Left ventricle myocardium inferior (tissue), 1 donor: ENCODE measurements around the gene SMARCAD1. TPM values are rescaled to one million over a fixed set of nuclear protein-coding genes. Genes with fewer than 3 reads are reported as not detected.
A peak's percentile ranks its signal among the peaks of the same experiment; 100 is the strongest.

ENCODE experiments used
- DNase-seq: peaks from one replicate; pipeline ENCODE4 v3.0.0-alpha.2; 2020
- H3K27ac ChIP-seq: fragments of 200-600 bp; replicated peaks from 2 replicates; pipeline ENCODE4 v1.8.0; 2021
- H3K27me3 ChIP-seq: fragments of 200-600 bp; 2 replicates; pipeline ENCODE4 v1.8.0; 2021; ENCODE audit warnings: low read depth
- H3K36me3 ChIP-seq: fragments of 200-600 bp; 2 replicates; pipeline ENCODE4 v1.8.0; 2021
- H3K4me1 ChIP-seq: fragments of 200-600 bp; 2 replicates; pipeline ENCODE4 v1.8.0; 2021
- H3K4me3 ChIP-seq: fragments of 200-600 bp; 2 replicates; pipeline ENCODE4 v1.8.0; 2021; ENCODE audit warnings: mild to moderate bottlenecking, moderate library complexity
- H3K9me3 ChIP-seq: fragments of 200-600 bp; replicated peaks from 2 replicates; pipeline ENCODE4 v1.8.0; 2021
- intact Hi-C: fragments of 100-400 bp; cut with micrococcal nuclease; formaldehyde crosslinking; loops from one replicate; pipeline ENCODE4 v1.11.0; 2022
- total RNA-seq: library from RNA; stranded (reverse); fragmentation: NEBNext Ultra II Directional; extraction: Animal tissue kit (Norgen Biotek cat#: 25700); gene quantifications from one replicate; pipeline ENCODE4 v1.2.1, GENCODE V29; 2021
- TF ChIP-seq, protein P1 (sequence below): fragments of 200-600 bp; IDR thresholded peaks from 2 replicates; pipeline ENCODE4 v1.8.0; 2021; ENCODE audit warnings: antibody characterized with exemption, mild to moderate bottlenecking, borderline replicate concordance
- donor health status: DM: no; HTN: yes; CAD: no; lungs with severe emphysema.

Gene SMARCAD1
- total RNA-seq, 1 donor from 2014 or later, result 9.5 TPM

DNA sequence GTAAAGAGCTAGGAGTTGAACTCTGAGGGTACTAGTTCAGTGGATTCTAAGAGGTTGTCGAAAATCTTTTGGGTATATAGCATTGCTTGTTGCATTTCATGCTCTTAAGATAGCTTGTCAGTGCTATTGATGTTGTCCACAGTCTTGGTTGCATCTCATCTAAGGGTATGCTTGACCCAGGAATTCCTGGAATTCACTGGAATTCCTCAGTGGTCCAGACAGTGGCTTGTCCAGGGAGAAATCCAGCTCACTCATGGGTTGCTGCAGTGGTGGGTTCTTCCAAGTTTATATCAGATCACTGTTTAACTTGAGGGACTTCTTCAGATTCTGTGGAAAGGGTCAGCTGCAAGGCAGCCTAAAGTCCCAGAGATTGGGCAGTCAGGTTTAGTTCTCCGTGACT, 29.8 kb upstream of the SMARCAD1 start:
- Histone ChIP-seq H3K4me1 (no peaks in the 10 kb centered on the region), H3K27ac (no peak overlapping the region), H3K27me3 (no peaks in the 10 kb centered on the region), H3K9me3 (no peaks in the 10 kb centered on the region), H3K4me3 (no peak overlapping the region), H3K36me3 (no peaks in the 10 kb centered on the region)
- TF ChIP-seq, protein P1, sequence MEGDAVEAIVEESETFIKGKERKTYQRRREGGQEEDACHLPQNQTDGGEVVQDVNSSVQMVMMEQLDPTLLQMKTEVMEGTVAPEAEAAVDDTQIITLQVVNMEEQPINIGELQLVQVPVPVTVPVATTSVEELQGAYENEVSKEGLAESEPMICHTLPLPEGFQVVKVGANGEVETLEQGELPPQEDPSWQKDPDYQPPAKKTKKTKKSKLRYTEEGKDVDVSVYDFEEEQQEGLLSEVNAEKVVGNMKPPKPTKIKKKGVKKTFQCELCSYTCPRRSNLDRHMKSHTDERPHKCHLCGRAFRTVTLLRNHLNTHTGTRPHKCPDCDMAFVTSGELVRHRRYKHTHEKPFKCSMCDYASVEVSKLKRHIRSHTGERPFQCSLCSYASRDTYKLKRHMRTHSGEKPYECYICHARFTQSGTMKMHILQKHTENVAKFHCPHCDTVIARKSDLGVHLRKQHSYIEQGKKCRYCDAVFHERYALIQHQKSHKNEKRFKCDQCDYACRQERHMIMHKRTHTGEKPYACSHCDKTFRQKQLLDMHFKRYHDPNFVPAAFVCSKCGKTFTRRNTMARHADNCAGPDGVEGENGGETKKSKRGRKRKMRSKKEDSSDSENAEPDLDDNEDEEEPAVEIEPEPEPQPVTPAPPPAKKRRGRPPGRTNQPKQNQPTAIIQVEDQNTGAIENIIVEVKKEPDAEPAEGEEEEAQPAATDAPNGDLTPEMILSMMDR, result no peak
- no peak for DNase-seq
- intact Hi-C loops, result no loop called here

DNA sequence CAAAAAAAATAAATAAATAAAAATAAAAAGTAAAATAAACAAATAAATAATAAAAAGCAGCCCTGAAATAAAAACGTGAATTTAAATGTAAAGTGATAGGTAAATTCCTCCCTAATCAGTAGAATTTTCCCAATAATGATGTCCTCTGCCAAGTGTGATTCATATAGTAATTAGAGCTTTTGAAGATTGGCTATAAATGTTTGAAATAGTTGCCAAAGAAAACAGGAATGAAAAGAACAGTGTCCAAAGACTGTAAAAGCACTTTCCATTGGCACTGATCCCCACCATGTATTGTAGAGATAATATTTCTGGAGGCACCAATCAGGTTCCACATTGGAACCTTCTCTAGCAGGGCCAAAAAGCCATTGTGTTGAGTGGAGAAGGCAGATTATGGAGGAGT, 25.9 kb upstream of the SMARCAD1 start:
- no peak overlapping the region for H3K27ac ChIP-seq
- no peak for DNase-seq
- no peaks in the 10 kb centered on the region for H3K4me1 ChIP-seq
- peaks cover 4% of the 10 kb centered on the region for H3K27me3 ChIP-seq
- H3K9me3 ChIP-seq, result no peaks in the 10 kb centered on the region
- TF ChIP-seq, protein P1, result no peak
- intact Hi-C loops, result no loop called here
- H3K36me3 ChIP-seq, result no peaks in the 10 kb centered on the region
- no peak overlapping the region for H3K4me3 ChIP-seq

DNA sequence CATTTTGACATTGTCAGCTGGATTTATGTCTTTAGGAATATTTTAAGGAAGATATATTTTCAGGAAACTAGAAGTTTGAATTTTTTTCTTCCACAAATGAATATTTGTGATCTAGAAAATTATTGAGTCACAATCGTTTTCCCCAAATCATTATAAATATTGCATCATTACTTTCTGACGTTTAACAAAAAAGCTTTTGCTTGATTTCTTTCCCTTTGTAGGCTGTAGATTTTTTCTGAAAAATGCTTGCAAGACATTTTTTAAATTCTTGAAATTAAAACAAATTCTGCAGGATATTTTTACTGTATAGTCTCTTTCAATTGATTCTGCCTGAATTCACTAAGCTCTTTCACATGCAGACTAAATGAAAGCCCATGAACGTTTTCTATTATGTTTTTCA, 4.9 kb upstream of the SMARCAD1 start:
- DNase-seq, result no peak
- Histone ChIP-seq H3K36me3 (no peaks in the 10 kb centered on the region), H3K4me1 (peaks cover 8% of the 10 kb centered on the region), H3K27ac (no peak overlapping the region), H3K4me3 (no peak overlapping the region), H3K27me3 (no peaks in the 10 kb centered on the region), H3K9me3 (peaks cover 27% of the 10 kb centered on the region)
- intact Hi-C loops, result no loop called here
- TF ChIP-seq, protein P1, result no peak

DNA sequence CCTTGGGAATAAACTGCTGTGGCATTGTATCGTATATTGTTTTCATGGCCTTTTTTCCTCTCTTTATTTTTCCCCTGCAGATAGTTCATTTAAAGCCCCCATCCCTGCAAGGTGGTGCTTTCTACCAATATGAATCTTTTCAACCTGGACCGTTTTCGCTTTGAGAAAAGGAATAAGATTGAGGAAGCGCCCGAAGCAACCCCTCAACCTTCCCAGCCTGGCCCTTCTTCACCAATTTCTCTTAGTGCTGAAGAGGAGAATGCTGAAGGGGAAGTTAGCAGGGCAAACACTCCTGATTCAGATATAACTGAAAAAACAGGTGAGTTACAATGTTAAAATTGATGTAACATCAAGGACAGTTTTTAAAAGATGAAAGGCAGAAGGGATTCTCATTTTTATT, 601 bp downstream of the SMARCAD1 start:
- peaks cover 36% of the 10 kb centered on the region for H3K36me3 ChIP-seq
- peaks cover 43% of the 10 kb centered on the region for H3K4me1 ChIP-seq
- DNase-seq, result no peak
- H3K27me3 ChIP-seq, result no peaks in the 10 kb centered on the region
- intact Hi-C loops, result no loop called here
- peak overlapping the region; percentile 78 for H3K4me3 ChIP-seq
- H3K27ac ChIP-seq, result peak overlapping the region; percentile 88
- H3K9me3 ChIP-seq, result no peaks in the 10 kb centered on the region
- TF ChIP-seq, protein P1, result no peak

DNA sequence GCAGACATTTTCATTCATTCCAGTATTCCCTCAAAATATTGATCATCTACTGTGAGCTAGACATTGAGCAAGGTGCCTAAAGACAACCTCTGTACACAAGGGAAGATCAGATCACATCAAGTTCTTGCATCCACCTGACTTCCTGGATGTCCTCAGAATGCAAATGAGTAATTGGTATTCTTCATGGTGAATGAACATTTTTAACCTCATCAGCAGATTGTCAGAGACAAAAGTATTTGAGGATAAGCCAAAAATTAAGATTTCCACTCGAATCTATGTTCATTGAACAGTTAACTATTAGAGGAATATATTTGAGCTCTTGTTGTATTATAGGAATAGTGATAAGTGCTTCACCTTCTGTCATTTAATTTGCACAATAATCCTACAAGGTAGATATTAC, 1.3 kb downstream of the SMARCAD1 start:
- Histone ChIP-seq H3K4me3 (peak overlapping the region; percentile 78), H3K36me3 (peaks cover 43% of the 10 kb centered on the region), H3K4me1 (peaks cover 43% of the 10 kb centered on the region), H3K27me3 (no peaks in the 10 kb centered on the region), H3K27ac (no peak overlapping the region), H3K9me3 (no peaks in the 10 kb centered on the region)
- TF ChIP-seq, protein P1, result no peak
- no peak for DNase-seq
- intact Hi-C loops, result no loop called here

DNA sequence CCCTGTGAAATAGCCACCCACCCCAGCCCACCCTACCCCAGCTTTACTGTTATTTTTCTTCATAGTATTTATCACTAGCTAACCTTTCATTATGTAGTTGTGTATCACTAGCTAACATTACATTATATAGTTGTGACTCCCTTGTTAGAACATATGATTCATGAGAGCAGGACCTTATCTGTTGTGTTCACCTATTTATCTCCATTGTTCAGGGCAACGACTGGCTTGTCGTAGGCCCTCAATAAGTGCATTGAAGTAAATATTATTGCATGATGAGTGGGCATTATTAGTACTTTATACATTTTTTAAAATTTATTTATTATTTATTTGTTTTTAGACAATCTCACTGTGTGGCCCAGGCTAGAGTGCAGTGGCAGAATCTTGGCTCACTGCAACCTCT, 4.2 kb downstream of the SMARCAD1 start:
- no peak overlapping the region for H3K4me3 ChIP-seq
- H3K36me3 ChIP-seq, result peaks cover 72% of the 10 kb centered on the region
- H3K9me3 ChIP-seq, result no peaks in the 10 kb centered on the region
- no peak for DNase-seq
- intact Hi-C loops, result no loop called here
- no peaks in the 10 kb centered on the region for H3K27me3 ChIP-seq
- TF ChIP-seq, protein P1, result no peak
- H3K4me1 ChIP-seq, result peaks cover 40% of the 10 kb centered on the region
- H3K27ac ChIP-seq, result no peak overlapping the region
